Measurements from ENCODE around the gene DLEC1. TPM values are rescaled to one million over a fixed set of nuclear protein-coding genes. Genes with fewer than 3 reads are reported as not detected.

The DLEC1 gene
- total and polyA plus RNA-seq, 9 of the 15 experiments (the other 6 are each of a cell fraction or from before 2014, with no cell fraction given) = 0.07 to 0.08 TPM; not detected in 7

GRCh38 chr3:38015485-38015884 is 23.5 kb upstream of the DLEC1 start:
- ATAC-seq = no peak
- 60% methylated on average over 3 of the region's 3 CpGs for WGBS (ENCODE audit: insufficient coverage, low coverage, missing lambda C conversion rate)
- FAIRE-seq = no peak
- peak overlapping the region; percentile 3; the same call in 1 of the 3 replicates for H3K27ac ChIP-seq (ENCODE audit: extremely low read depth, low read depth, low read length)
- intact Hi-C loops (cut with micrococcal nuclease) = no loop called here
- H3K9me3 ChIP-seq (replicated peaks; ENCODE audit: control insufficient read depth, insufficient read depth, low read depth, low read length) = no peaks in the 10 kb centered on the region
- CTCF ChIA-PET (ENCODE audit: low intra/inter-chr PET ratio) = no interaction called here
- H3K4me2 ChIP-seq (ENCODE audit: insufficient read depth, low read length) = peak overlapping the region; percentile 44
- no TSS peak for BruUV-seq (replicated peaks)
- POLR2A ChIA-PET = interaction anchor here (0.8 to 1.2 kb wide), 2 partner anchors 9 to 12 kb away, joined by 3 read pairs; no protein-coding TSS in a partner anchor
- peaks cover 72% of the 10 kb centered on the region for H3K36me3 ChIP-seq (ENCODE audit: control insufficient read depth, insufficient read depth, low read length)
- H2AFZ ChIP-seq (ENCODE audit: low read depth, low read length) = no peak overlapping the region
- H3K4me3 ChIP-seq = no peak overlapping the region
- no peak for DNase-seq (ENCODE audit: extremely low read depth in 1 of 4, low spot score in 3 of 4)
- TF ChIP-seq HNRNPK (IDR thresholded peaks at IDR 0.05; ENCODE audit: low read depth, low read length, poor library complexity, severe bottlenecking) (no peak), RBM14 (IDR thresholded peaks at IDR 0.05; ENCODE audit: borderline replicate concordance, insufficient read depth, low read depth, low read length) (no peak), ZBED1 (IDR thresholded peaks at IDR 0.05) (no peak), ILF3 (IDR thresholded peaks at IDR 0.05; ENCODE audit: borderline replicate concordance) (no peak), ZNF316 (IDR thresholded peaks at IDR 0.05) (no peak), ARID2 (IDR thresholded peaks at IDR 0.05) (no peak), ZSCAN32 (CRISPR knock-in tag; IDR thresholded peaks at IDR 0.05) (no peak), BCLAF1 (IDR thresholded peaks at IDR 0.05; ENCODE audit: borderline replicate concordance in 1 of 2, control insufficient read depth in 1 of 2, low read depth in 2 of 2, low read length in 1 of 2) (no peak), GATA2 (CRISPR knock-in tag; IDR thresholded peaks at IDR 0.05) (no peak)
- H3K27me3 ChIP-seq (ENCODE audit: control insufficient read depth in 2 of 2, insufficient read depth in 2 of 2, low read length in 2 of 2) = no peaks in the 10 kb centered on the region
- peaks cover 10% of the 10 kb centered on the region for H3K9me1 ChIP-seq (ENCODE audit: control insufficient read depth, insufficient read depth, low read length)
- peak overlapping the region in 1 of 2 experiments; percentile 63; a peak in 1 of 4 replicates for H3K9ac ChIP-seq (ENCODE audit: insufficient read depth in 1 of 2, low read depth in 2 of 2, low read length in 2 of 2)
- in situ Hi-C loops (cut with MboI) = no loop called here
- H4K20me1 ChIP-seq (replicated peaks; ENCODE audit: control insufficient read depth, insufficient read depth, low read length) = peaks cover 3% of the 10 kb centered on the region; the same call in 1 of the 2 replicates
- H3K4me1 ChIP-seq (replicated peaks in 1 of 2; ENCODE audit: control insufficient read depth in 2 of 2, insufficient read depth in 2 of 2, low read length in 2 of 2) = peaks cover 49 to 54% of the 10 kb centered on the region in 2 experiments
- peaks cover 69% of the 10 kb centered on the region for H3K79me2 ChIP-seq (ENCODE audit: control insufficient read depth, insufficient read depth, low read length)
